GM12878 (cell line): ENCODE measurements around the gene NOD2. TPM values are rescaled to one million over a fixed set of nuclear protein-coding genes. Genes with fewer than 3 reads are reported as not detected.

Experiments
- ATAC-seq: fragments of 200-7000 bp; cut with Tn5 transposase; 3 replicates; pipeline ENCODE4 v1.9.1; 2020; ENCODE audit warnings: mild to moderate bottlenecking, moderate library complexity
- BruUV-seq: library from RNA; stranded (reverse); fragments of 400-500 nt; replicated peaks from 2 replicates; lab custom pipeline; 2021; lab: Mats Ljungman, UMichigan
- CTCF ChIA-PET: fragments of 300-600 bp; sonication (Branson Sonifier 250); formaldehyde crosslinking; extraction: SDS; loops from one replicate; lab custom pipeline; 2021; ENCODE audit warnings: inconsistent platforms; lab: Yijun Ruan, JAX
- POLR2A ChIA-PET: fragments of 350-600 bp; formaldehyde crosslinking; extraction: SDS; loops from one replicate; lab custom pipeline; 2021; ENCODE audit warnings: inconsistent platforms; lab: Charles Lee
- RAD21 ChIA-PET: fragments of 300-600 bp; sonication (Branson Sonifier 250); formaldehyde crosslinking; loops from one replicate; lab custom pipeline; 2023; ENCODE audit warnings: antibody characterized with exemption; ENCODE audit not compliant: unreplicated experiment; lab: Charles Lee
- SMC1A ChIA-PET: fragments of 300-600 bp; sonication (Branson Sonifier 250); formaldehyde crosslinking; loops from one replicate; lab custom pipeline; 2023; ENCODE audit not compliant: unreplicated experiment, uncharacterized antibody; lab: Charles Lee
- DNase-seq: peaks from one replicate; pipeline ENCODE4 v3.0.0-alpha.2; 2011; ENCODE audit warnings: low read depth, low spot score
- FAIRE-seq: peaks from 3 replicates; lab custom pipeline; 2011; peaks lifted over from hg19 to GRCh38; lab: Jason Lieb, UNC
- H2AFZ ChIP-seq: 2 replicates; pipeline ENCODE4 v1.6.0; 2011; ENCODE audit warnings: low read depth, low read length, control low read depth; ENCODE audit not compliant: control insufficient read depth
- H3K27ac ChIP-seq: 2 replicates; pipeline ENCODE4 v1.5.1; 2011; ENCODE audit warnings: control low read depth; ENCODE audit not compliant: control insufficient read depth, insufficient read depth
- H3K27me3 ChIP-seq, 2 experiments: replicated peaks in 1 of 2; 2 replicates each; pipeline versions ENCODE4 v1.6.0 to v1.6.1; 2011; ENCODE audit warnings: low read length in 1 of 2; ENCODE audit not compliant: control insufficient read depth in 2 of 2, insufficient read depth in 2 of 2
- H3K36me3 ChIP-seq, 2 experiments: 2 replicates each; pipeline ENCODE4 v1.5.1; 2011; ENCODE audit warnings: low read length in 1 of 2; ENCODE audit not compliant: control insufficient read depth in 2 of 2, insufficient read depth in 2 of 2
- H3K4me1 ChIP-seq: 2 replicates; pipeline ENCODE4 v1.6.1; 2011; ENCODE audit warnings: mild to moderate bottlenecking, low read length, moderate library complexity, mixed read lengths; ENCODE audit not compliant: control insufficient read depth, insufficient read depth
- H3K4me2 ChIP-seq: 2 replicates; pipeline ENCODE4 v1.6.0; 2011; ENCODE audit warnings: control low read depth; ENCODE audit not compliant: control insufficient read depth, insufficient read depth
- H3K4me3 ChIP-seq: fragments of 200-600 bp; sonication (generic); 2 replicates; pipeline ENCODE4 v1.5.1; 2016
- H3K79me2 ChIP-seq: 2 replicates; pipeline ENCODE4 v1.6.0; 2011; ENCODE audit warnings: low read length; ENCODE audit not compliant: control insufficient read depth, insufficient read depth
- H3K9ac ChIP-seq: 2 replicates; pipeline ENCODE4 v1.8.0; 2011; ENCODE audit warnings: low read length, control low read depth, mixed read lengths; ENCODE audit not compliant: control insufficient read depth, insufficient read depth
- H3K9me3 ChIP-seq: replicated peaks from 3 replicates; pipeline ENCODE4 v1.5.1; 2011; ENCODE audit warnings: mild to moderate bottlenecking, low read length; ENCODE audit not compliant: control insufficient read depth, insufficient read depth
- H4K20me1 ChIP-seq: 2 replicates; pipeline ENCODE4 v1.6.0; 2011; ENCODE audit not compliant: control insufficient read depth, insufficient read depth
- MEF2B ChIP-seq: fragments of 450-650 bp; IDR thresholded peaks from 2 replicates; pipeline ENCODE4 v1.6.1; 2018; ENCODE audit warnings: mild to moderate bottlenecking, moderate library complexity; ENCODE audit not compliant: partially characterized antibody, poor library complexity, severe bottlenecking
- NFXL1 ChIP-seq: fragments of 450-650 bp; IDR thresholded peaks from 2 replicates; pipeline ENCODE4 v1.6.1; 2017; ENCODE audit warnings: antibody characterized with exemption, mild to moderate bottlenecking, borderline replicate concordance
- RUNX3 ChIP-seq: IDR thresholded peaks from 2 replicates; pipeline ENCODE4 v1.6.1; 2012; ENCODE audit warnings: low read length, inconsistent platforms
- SIN3A ChIP-seq: IDR thresholded peaks from 2 replicates; pipeline ENCODE4 v1.6.1; 2012; ENCODE audit warnings: low read depth, low read length, improper control_type of control experiment
- SIX5 ChIP-seq: IDR thresholded peaks from 2 replicates; pipeline ENCODE4 v1.6.1; 2011; ENCODE audit warnings: mild to moderate bottlenecking, low read depth, low read length, moderate library complexity; ENCODE audit not compliant: severe bottlenecking
- TCF7 ChIP-seq: IDR thresholded peaks from 2 replicates; pipeline ENCODE4 v1.6.1; 2014; ENCODE audit warnings: antibody characterized with exemption, borderline replicate concordance
- ZNF207 ChIP-seq: fragments of 450-650 bp; IDR thresholded peaks from 2 replicates; pipeline ENCODE4 v1.6.1; 2014; ENCODE audit warnings: antibody characterized with exemption, mild to moderate bottlenecking, borderline replicate concordance
- WGBS: methylation state at CpG from one replicate; pipeline ENCODE4 v1.1.6; 2016; ENCODE audit warnings: low lambda C conversion rate; ENCODE audit not compliant: insufficient replicate concordance, insufficient coverage; ENCODE audit errors: missing lambda C conversion rate; 5-methylcytosine and 5-hydroxymethylcytosine counted together
- in situ Hi-C: fragments of 300-500 bp; cut with MboI; formaldehyde crosslinking; loops from 9 replicates; pipeline ENCODE4 v1.14.3; 2018; ENCODE audit warnings: mixed read lengths
- intact Hi-C: fragments of 100-400 bp; cut with micrococcal nuclease; formaldehyde crosslinking; loops from one replicate; pipeline ENCODE4 v1.14.2; 2022; ENCODE audit not compliant: unreplicated experiment
- polyA plus RNA-seq, 11 experiments: library from polyadenylated mRNA; depleted of rRNA in 4 of 11; unstranded in 6 of 11; stranded (reverse) in 5 of 11; fragments of >200 nt; fragmentation: Nextera tagmentation in 4 of 11; fragmentation: Illumina TruSeq in 1 of 11; extraction: Ambion mirVana in 4 of 11; extraction: Trizol in 1 of 11; gene quantifications; 1 replicate in 1 of 11; 2 replicates in 10 of 11; pipeline versions ENCODE4 v1.2.1 to v1.2.3, GENCODE V29; 2011 to 2016; ENCODE audit warnings: inconsistent platforms in 2 of 11, missing spikeins in 2 of 11, low read depth in 1 of 11
- total RNA-seq, 4 experiments: library from RNA; depleted of rRNA in 3 of 4; stranded (reverse); fragments of >200 nt in 3 of 4; fragmentation: Illumina TruSeq in 1 of 4; extraction: Trizol in 1 of 4; gene quantifications; 2 replicates each; pipeline versions ENCODE4 v1.2.1 to v1.2.3, GENCODE V29; 2013 to 2021
- TF ChIP-seq, protein P1 (sequence below): fragments of 450-650 bp; IDR thresholded peaks from 2 replicates; pipeline ENCODE4 v1.6.1; 2017; ENCODE audit warnings: mild to moderate bottlenecking, moderate library complexity
- TF ChIP-seq, protein P2 (sequence below): fragments of 450-650 bp; IDR thresholded peaks from 2 replicates; pipeline ENCODE4 v1.6.1; 2016; ENCODE audit warnings: mild to moderate bottlenecking
- TF ChIP-seq, protein P3 (sequence below): fragments of 150-350 bp; IDR thresholded peaks from 2 replicates; pipeline ENCODE4 v1.6.1; 2014; ENCODE audit warnings: mild to moderate bottlenecking, low read depth, low read length
- TF ChIP-seq, protein P4 (sequence below): fragments of 450-650 bp; IDR thresholded peaks from 2 replicates; pipeline ENCODE4 v1.6.1; 2017; ENCODE audit warnings: antibody characterized with exemption, mild to moderate bottlenecking, moderate library complexity

NOD2 gene
- total and polyA plus RNA-seq, 10 of the 15 experiments (the other 5 are each of a cell fraction or from before 2014, with no cell fraction given) = 1.0 to 18.6 (median 6.7) TPM

DNA sequence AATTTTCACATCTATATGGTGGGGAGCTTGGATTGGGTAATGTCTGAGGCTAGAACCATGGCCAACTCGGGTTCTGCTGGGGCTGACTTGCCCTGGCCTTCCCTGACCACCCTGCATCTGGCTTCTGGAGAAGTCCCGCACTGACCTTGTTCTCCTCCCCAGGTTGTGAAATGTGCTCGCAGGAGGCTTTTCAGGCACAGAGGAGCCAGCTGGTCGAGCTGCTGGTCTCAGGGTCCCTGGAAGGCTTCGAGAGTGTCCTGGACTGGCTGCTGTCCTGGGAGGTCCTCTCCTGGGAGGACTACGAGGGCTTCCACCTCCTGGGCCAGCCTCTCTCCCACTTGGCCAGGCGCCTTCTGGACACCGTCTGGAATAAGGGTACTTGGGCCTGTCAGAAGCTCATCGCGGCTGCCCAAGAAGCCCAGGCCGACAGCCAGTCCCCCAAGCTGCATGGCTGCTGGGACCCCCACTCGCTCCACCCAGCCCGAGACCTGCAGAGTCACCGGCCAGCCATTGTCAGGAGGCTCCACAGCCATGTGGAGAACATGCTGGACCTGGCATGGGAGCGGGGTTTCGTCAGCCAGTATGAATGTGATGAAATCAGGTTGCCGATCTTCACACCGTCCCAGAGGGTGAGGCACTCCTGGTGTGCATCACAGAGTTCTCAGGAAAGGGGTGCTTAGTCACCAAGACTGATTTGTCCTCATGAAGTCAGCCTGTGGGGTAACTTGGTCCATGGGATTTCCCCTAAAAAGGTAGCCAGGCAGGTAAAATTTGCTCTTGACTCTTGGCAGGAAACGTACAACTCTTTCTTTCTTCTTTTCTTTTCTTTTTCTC is 6.1 kb downstream of the NOD2 start:
- RAD21 ChIA-PET = interaction anchor here (0.9 to 9.9 kb wide), 6 partner anchors 9 to 349 kb away, joined by 3 to 121 read pairs (median 32); partner anchors contain the start of genes CYLD and SNX20
- 76% methylated on average over 19 of the region's 19 CpGs for WGBS
- intact Hi-C loops = loop anchor here (2.0 to 5.0 kb wide), 2 partner anchors 43 to 422 kb away; partner anchors contain the start of gene CYLD
- Histone ChIP-seq H3K36me3 (peaks cover 0 to 3% of the 10 kb centered on the region in 2 experiments; a peak in 2 of 4 replicates), H2AFZ (no peak overlapping the region), H3K9ac (no peak overlapping the region), H3K4me1 (peaks cover 49% of the 10 kb centered on the region), H3K27me3 (no peaks in the 10 kb centered on the region), H3K27ac (peak overlapping the region; percentile 67), H4K20me1 (no peaks in the 10 kb centered on the region), H3K9me3 (peaks cover 8% of the 10 kb centered on the region), H3K4me2 (peak overlapping the region; percentile 65), H3K4me3 (no peak overlapping the region), H3K79me2 (peaks cover 54% of the 10 kb centered on the region)
- SMC1A ChIA-PET = interaction anchor here (1.0 to 8.3 kb wide), 8 partner anchors 9 to 46 kb away, joined by 3 to 190 read pairs (median 8); partner anchors contain the start of genes CYLD and SNX20
- no peak for ATAC-seq
- peak; percentile 77 for FAIRE-seq
- CTCF ChIA-PET = interaction anchor here (1.0 to 9.4 kb wide), 9 partner anchors 17 to 46 kb away, joined by 3 to 86 read pairs (median 9); partner anchors contain the start of gene SNX20
- BruUV-seq = no TSS peak
- no peak for DNase-seq
- in situ Hi-C loops = no loop called here
- POLR2A ChIA-PET = interaction anchor here (1.0 to 8.3 kb wide), 7 partner anchors 9 to 45 kb away, joined by 3 to 104 read pairs (median 8); partner anchors contain the start of gene CYLD
- TF ChIP-seq SIN3A (no peak), SIX5 (no peak), RUNX3 (0 out of 2 replicates have a peak, but pooled peaks have one; percentile 31), ZNF207 (no peak), MEF2B (no peak), TCF7 (no peak), NFXL1 (no peak)
- TF ChIP-seq, protein P1, sequence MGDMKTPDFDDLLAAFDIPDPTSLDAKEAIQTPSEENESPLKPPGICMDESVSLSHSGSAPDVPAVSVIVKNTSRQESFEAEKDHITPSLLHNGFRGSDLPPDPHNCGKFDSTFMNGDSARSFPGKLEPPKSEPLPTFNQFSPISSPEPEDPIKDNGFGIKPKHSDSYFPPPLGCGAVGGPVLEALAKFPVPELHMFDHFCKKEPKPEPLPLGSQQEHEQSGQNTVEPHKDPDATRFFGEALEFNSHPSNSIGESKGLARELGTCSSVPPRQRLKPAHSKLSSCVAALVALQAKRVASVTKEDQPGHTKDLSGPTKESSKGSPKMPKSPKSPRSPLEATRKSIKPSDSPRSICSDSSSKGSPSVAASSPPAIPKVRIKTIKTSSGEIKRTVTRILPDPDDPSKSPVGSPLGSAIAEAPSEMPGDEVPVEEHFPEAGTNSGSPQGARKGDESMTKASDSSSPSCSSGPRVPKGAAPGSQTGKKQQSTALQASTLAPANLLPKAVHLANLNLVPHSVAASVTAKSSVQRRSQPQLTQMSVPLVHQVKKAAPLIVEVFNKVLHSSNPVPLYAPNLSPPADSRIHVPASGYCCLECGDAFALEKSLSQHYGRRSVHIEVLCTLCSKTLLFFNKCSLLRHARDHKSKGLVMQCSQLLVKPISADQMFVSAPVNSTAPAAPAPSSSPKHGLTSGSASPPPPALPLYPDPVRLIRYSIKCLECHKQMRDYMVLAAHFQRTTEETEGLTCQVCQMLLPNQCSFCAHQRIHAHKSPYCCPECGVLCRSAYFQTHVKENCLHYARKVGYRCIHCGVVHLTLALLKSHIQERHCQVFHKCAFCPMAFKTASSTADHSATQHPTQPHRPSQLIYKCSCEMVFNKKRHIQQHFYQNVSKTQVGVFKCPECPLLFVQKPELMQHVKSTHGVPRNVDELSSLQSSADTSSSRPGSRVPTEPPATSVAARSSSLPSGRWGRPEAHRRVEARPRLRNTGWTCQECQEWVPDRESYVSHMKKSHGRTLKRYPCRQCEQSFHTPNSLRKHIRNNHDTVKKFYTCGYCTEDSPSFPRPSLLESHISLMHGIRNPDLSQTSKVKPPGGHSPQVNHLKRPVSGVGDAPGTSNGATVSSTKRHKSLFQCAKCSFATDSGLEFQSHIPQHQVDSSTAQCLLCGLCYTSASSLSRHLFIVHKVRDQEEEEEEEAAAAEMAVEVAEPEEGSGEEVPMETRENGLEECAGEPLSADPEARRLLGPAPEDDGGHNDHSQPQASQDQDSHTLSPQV = no peak
- TF ChIP-seq, protein P2, sequence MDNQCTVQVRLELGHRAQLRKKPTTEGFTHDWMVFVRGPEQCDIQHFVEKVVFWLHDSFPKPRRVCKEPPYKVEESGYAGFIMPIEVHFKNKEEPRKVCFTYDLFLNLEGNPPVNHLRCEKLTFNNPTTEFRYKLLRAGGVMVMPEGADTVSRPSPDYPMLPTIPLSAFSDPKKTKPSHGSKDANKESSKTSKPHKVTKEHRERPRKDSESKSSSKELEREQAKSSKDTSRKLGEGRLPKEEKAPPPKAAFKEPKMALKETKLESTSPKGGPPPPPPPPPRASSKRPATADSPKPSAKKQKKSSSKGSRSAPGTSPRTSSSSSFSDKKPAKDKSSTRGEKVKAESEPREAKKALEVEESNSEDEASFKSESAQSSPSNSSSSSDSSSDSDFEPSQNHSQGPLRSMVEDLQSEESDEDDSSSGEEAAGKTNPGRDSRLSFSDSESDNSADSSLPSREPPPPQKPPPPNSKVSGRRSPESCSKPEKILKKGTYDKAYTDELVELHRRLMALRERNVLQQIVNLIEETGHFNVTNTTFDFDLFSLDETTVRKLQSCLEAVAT = 0 out of 2 replicates have a peak, but pooled peaks have one; percentile 35
- TF ChIP-seq, protein P3, sequence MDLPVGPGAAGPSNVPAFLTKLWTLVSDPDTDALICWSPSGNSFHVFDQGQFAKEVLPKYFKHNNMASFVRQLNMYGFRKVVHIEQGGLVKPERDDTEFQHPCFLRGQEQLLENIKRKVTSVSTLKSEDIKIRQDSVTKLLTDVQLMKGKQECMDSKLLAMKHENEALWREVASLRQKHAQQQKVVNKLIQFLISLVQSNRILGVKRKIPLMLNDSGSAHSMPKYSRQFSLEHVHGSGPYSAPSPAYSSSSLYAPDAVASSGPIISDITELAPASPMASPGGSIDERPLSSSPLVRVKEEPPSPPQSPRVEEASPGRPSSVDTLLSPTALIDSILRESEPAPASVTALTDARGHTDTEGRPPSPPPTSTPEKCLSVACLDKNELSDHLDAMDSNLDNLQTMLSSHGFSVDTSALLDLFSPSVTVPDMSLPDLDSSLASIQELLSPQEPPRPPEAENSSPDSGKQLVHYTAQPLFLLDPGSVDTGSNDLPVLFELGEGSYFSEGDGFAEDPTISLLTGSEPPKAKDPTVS = no peak
- TF ChIP-seq, protein P4, sequence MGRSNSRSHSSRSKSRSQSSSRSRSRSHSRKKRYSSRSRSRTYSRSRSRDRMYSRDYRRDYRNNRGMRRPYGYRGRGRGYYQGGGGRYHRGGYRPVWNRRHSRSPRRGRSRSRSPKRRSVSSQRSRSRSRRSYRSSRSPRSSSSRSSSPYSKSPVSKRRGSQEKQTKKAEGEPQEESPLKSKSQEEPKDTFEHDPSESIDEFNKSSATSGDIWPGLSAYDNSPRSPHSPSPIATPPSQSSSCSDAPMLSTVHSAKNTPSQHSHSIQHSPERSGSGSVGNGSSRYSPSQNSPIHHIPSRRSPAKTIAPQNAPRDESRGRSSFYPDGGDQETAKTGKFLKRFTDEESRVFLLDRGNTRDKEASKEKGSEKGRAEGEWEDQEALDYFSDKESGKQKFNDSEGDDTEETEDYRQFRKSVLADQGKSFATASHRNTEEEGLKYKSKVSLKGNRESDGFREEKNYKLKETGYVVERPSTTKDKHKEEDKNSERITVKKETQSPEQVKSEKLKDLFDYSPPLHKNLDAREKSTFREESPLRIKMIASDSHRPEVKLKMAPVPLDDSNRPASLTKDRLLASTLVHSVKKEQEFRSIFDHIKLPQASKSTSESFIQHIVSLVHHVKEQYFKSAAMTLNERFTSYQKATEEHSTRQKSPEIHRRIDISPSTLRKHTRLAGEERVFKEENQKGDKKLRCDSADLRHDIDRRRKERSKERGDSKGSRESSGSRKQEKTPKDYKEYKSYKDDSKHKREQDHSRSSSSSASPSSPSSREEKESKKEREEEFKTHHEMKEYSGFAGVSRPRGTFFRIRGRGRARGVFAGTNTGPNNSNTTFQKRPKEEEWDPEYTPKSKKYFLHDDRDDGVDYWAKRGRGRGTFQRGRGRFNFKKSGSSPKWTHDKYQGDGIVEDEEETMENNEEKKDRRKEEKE = no peak
